Small intestine (tissue), 7 donors: ENCODE results near the gene CYP27C1. TPM values are rescaled to one million over a fixed set of nuclear protein-coding genes. Genes with fewer than 3 reads are reported as not detected.
A peak's percentile ranks its signal among the peaks of the same experiment; 100 is the strongest.
"Not testable (repeated sequence)": the region's sequence is repeated elsewhere in the genome, so short reads cannot be mapped to it uniquely, and the experiment has no call there.

Experiments used
- DNase-seq, 2 donors: peaks; one replicate each; pipeline versions ENCODE4 v3.0.0 to v3.0.0-alpha.2; 2013
- FAIRE-seq: peaks from 2 replicates; lab custom pipeline; 2012; peaks lifted over from hg19 to GRCh38; lab: Jason Lieb, UNC
- H3K27ac ChIP-seq, 3 donors: one replicate each; pipeline ENCODE4 v1.5.1; 2013; ENCODE audit warnings: low read length in 2 of 3, mild to moderate bottlenecking in 2 of 3, control low read depth in 1 of 3, inconsistent platforms in 1 of 3, low read depth in 1 of 3, moderate library complexity in 1 of 3
- H3K27me3 ChIP-seq, 3 donors: one replicate each; pipeline ENCODE4 v1.6.1; 2013; ENCODE audit warnings: low read length in 3 of 3, inconsistent platforms in 1 of 3; ENCODE audit not compliant: control insufficient read depth in 3 of 3, insufficient read depth in 3 of 3
- H3K36me3 ChIP-seq, 3 donors: one replicate each; pipeline ENCODE4 v1.6.1; 2013; ENCODE audit warnings: low read length in 3 of 3, inconsistent platforms in 1 of 3, low read depth in 1 of 3, mild to moderate bottlenecking in 1 of 3, moderate library complexity in 1 of 3; ENCODE audit not compliant: control insufficient read depth in 3 of 3, insufficient read depth in 2 of 3
- H3K4me1 ChIP-seq, 3 donors: one replicate each; pipeline ENCODE4 v1.6.1; 2013; ENCODE audit warnings: low read length in 2 of 3, inconsistent platforms in 1 of 3, low read depth in 1 of 3, mild to moderate bottlenecking in 1 of 3, moderate library complexity in 1 of 3; ENCODE audit not compliant: control insufficient read depth in 3 of 3, insufficient read depth in 2 of 3
- H3K4me3 ChIP-seq, 3 donors: one replicate each; pipeline ENCODE4 v1.5.1; 2013; ENCODE audit warnings: low read length in 3 of 3, control low read depth in 1 of 3, inconsistent platforms in 1 of 3, low read depth in 1 of 3, mild to moderate bottlenecking in 1 of 3, moderate library complexity in 1 of 3
- H3K9me3 ChIP-seq, 2 donors: one replicate each; pipeline ENCODE4 v1.6.1; 2013; ENCODE audit warnings: low read depth in 1 of 2, low read length in 1 of 2; ENCODE audit not compliant: control insufficient read depth in 2 of 2, insufficient read depth in 1 of 2
- WGBS, 3 donors: extraction: QIAGEN DNeasy Blood & Tissue Kit; methylation state at CpG; one replicate each; pipeline ENCODE4 v1.1.7; 2013; 5-methylcytosine and 5-hydroxymethylcytosine counted together
- polyA plus RNA-seq, 4 donors: library from polyadenylated mRNA; stranded (reverse) in 3 of 4; unstranded in 1 of 4; fragments of 200-250 nt in 3 of 4; fragments of 120-200 nt in 1 of 4; gene quantifications; one replicate each; pipeline versions ENCODE4 v1.2.1 to v1.2.3, GENCODE V29; 2013
- donor health status: healthy with polysubstance abuse.
- donor health status: control.
- donor health status: control.
- donor health status: Bipolar disorder and iron deficiency.
- donor health status: healthy.

CYP27C1 gene
- polyA plus RNA-seq, 4 donors = 0.24 to 1.2 TPM; not detected in 2

DNA sequence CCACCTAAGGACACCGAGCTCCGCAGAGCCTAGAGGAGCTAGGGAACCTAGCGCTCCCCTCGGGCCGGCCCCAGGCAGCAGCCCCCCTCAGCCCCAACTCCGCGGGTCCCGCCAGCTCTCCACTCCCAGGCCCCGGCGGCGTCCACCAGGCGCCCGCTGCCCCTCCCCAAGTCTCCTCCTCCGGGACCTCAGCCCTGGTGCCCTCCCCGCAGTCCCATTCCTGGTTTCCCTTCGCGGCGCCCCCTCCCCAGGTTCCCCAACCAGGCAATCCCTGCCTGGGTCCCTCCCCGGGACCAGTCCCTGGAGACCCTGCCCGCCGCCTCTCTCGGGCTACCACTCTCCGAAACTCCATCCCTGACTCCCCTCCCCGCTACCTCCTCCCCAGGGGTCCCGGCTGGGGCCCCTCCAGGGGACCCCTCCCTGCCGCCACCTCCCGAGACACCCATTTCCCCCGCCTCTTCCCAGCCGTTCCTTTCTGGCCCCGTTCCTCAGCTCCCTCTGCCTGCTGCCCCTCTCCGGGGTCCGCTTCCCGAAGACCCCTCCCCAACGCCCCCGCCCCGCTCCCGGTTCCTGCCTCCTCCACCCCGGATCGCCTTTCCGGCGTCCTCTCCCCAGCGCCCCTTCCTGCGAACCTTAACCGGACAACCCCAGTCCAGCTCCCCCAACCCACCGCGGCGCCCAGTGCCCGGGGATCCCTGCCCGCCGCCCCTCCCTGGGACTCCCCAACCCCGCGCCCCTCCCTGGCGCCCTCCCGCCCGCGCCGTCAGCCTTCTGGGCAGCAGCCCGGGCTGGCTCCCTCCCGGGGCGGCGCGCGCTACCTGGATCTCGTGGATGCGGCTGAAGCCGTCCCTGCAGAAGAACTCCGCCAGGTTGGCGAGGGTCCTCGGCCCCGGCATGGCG lies 678 bp downstream of the CYP27C1 start:
- FAIRE-seq (no peak), DNase-seq (peak in 1 of 2 donors; percentile 34)
- WGBS, 3 donors = 2 to 3% (median 2%) methylated on average over 41 to 71 of the region's 71 CpGs
- H3K36me3 ChIP-seq = no peaks in the 10 kb centered on the region
- H3K27ac ChIP-seq = peak overlapping the region in 1 of 3 donors; percentile 58
- H3K27me3 ChIP-seq = peaks cover 2 to 51% (median 25%) of the 10 kb centered on the region in 3 donors
- peaks cover 0 to 6% of the 10 kb centered on the region in 2 donors for H3K9me3 ChIP-seq
- H3K4me1 ChIP-seq = peaks cover 4 to 14% (median 10%) of the 10 kb centered on the region in 3 donors
- peak overlapping the region; percentile 36 to 59 (median 41) for H3K4me3 ChIP-seq

GRCh38 chr2:127218812-127219170 lies 1.3 kb downstream of the CYP27C1 start:
- H3K27me3 ChIP-seq = peaks cover 2 to 51% (median 25%) of the 10 kb centered on the region in 3 donors
- H3K36me3 ChIP-seq = no peaks in the 10 kb centered on the region
- DNase-seq (no peak), FAIRE-seq (no peak)
- H3K27ac ChIP-seq = peak overlapping the region in 1 of 3 donors; percentile 4
- 2 to 3% (median 2%) methylated on average over 33 to 35 of the region's 35 CpGs for WGBS, 3 donors
- peaks cover 0 to 6% of the 10 kb centered on the region in 2 donors for H3K9me3 ChIP-seq
- H3K4me1 ChIP-seq = peaks cover 4 to 14% (median 10%) of the 10 kb centered on the region in 3 donors
- H3K4me3 ChIP-seq = peak overlapping the region in 2 of 3 donors; percentile 41 to 59

DNA sequence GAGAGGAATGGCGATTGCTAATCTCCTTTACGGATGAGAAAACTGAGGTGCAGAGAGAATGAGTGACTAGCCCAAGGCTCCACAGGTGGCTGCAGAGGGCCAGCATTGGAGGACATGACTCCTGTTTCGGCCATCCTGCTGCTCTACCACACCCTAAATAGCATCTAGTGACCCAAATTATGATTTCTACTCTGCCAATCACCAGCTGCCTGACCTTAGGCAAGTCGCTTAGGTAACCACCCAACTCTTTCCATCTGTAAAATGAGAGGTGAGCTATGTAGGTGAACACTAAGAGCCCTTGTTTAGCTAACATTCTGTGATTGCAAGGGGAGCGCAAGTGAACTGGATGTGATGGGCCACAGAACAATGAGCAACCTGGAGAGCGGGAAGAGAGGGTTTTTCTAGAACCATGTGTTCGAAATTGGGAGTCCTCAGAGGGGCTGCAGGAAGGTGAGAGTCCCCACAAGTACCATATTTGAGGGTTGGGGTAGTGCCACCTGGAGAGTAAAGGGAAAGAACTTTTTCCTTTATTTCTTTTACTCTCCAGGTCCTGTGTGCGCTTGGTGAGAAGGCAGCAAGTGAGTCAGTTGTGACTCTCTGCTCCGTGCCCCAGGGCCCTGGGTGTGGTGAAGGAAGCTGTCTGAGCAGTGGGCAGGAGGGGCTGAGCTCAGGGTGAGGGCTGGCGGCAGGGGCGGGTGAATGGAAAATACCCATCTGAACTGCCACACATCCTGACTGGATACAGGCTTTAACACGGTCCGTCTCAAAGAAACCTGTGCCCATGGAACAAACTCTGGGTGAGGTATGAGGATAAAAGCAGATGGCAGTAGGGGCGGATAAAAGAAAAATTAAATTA lies 2.4 kb downstream of the CYP27C1 start:
- FAIRE-seq = no peak

DNA sequence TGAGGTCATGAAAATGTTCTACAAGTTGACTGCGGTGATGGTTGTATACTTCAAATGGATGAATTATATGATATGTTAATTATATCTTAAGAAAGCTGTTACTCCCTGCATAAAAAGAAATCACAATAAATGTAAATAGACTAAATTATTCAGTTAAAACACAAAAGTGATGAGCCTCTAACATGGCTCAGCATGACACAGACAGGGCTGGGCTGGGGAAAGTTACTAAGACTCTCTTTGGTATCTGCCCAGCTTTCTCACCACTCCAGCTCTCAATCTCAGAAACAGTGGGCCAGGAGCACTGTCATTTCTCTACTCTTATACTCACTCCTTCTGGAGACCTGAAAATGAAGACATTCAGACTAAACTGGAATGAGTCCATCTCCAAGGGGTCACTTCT lies 3.5 kb downstream of the CYP27C1 start:
- FAIRE-seq (no peak), DNase-seq (no peak)
- Histone ChIP-seq H3K36me3 (no peaks in the 10 kb centered on the region), H3K27me3 (peaks cover 2 to 45% (median 21%) of the 10 kb centered on the region in 3 donors), H3K27ac (no peak overlapping the region), H3K4me1 (peaks cover 4 to 14% (median 10%) of the 10 kb centered on the region in 3 donors), H3K4me3 (no peak overlapping the region), H3K9me3 (peaks cover 0 to 6% of the 10 kb centered on the region in 2 donors)
- WGBS, 3 donors = 93 to 95% (median 95%) methylated on average over 1 of the region's 1 CpG

More for the DNA sequence above, 2.4 kb downstream of the CYP27C1 start:
- peaks cover 2 to 49% (median 25%) of the 10 kb centered on the region in 3 donors for H3K27me3 ChIP-seq
- WGBS, 3 donors = 61 to 75% (median 65%) methylated on average over 14 of the region's 14 CpGs
- no peak overlapping the region for H3K27ac ChIP-seq
- peaks cover 0 to 6% of the 10 kb centered on the region in 2 donors for H3K9me3 ChIP-seq
- no peak for DNase-seq
- no peak overlapping the region for H3K4me3 ChIP-seq
- H3K36me3 ChIP-seq = no peaks in the 10 kb centered on the region
- H3K4me1 ChIP-seq = peaks cover 4 to 14% (median 10%) of the 10 kb centered on the region in 3 donors

DNA sequence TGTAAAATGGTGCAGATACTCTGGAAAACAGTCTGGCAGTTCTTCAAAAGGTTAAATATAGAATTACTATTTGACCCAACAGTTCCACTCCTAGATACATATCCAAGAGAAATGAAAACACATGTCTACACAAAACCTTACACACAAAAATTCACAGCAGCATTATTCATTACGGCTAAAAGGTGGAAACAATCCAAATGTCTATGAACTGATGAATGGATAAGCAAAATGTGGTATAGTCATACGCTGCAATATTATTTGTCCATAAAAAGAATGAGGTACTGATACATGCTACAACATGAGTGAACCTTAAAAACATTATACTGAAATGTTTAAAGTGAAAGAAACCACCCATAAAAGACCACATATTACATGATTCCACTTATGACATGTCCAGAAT lies 4.0 kb downstream of the CYP27C1 start:
- FAIRE-seq (no peak), DNase-seq (no peak)
- peaks cover 4 to 14% (median 10%) of the 10 kb centered on the region in 3 donors for H3K4me1 ChIP-seq
- H3K27ac ChIP-seq = no peak overlapping the region
- H3K27me3 ChIP-seq = peaks cover 2 to 42% (median 19%) of the 10 kb centered on the region in 3 donors
- no peak overlapping the region for H3K4me3 ChIP-seq
- no peaks in the 10 kb centered on the region for H3K36me3 ChIP-seq
- peaks cover 0 to 6% of the 10 kb centered on the region in 2 donors for H3K9me3 ChIP-seq
- 80 to 86% (median 84%) methylated on average over 2 of the region's 2 CpGs for WGBS, 3 donors

DNA sequence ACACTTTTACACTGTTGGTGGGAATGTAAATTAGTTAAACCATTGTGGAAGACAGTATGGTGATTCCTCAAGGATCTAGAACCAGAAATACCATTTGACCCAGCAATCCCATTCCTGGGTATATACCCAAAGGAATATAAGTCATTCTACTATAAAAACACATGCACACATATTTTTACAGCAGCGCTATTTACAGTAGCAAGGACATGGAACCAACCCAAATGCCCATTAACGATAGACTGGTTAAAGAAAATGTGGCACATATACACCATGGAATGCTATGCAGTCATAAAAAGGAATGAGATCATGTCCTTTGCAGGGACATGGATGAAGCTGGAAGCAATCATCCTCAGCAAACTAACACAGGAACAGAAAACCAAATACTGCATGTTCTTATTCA lies 5.9 kb downstream of the CYP27C1 start:
- not testable (repeated sequence) for H3K27ac ChIP-seq, H3K36me3 ChIP-seq, H3K4me3 ChIP-seq, H3K9me3 ChIP-seq, DNase-seq, FAIRE-seq, H3K4me1 ChIP-seq
- WGBS, 3 donors = 90 to 98% (median 94%) methylated on average over 2 of the region's 2 CpGs
- peaks cover 2 to 26% (median 12%) of the 10 kb centered on the region in 3 donors for H3K27me3 ChIP-seq

DNA sequence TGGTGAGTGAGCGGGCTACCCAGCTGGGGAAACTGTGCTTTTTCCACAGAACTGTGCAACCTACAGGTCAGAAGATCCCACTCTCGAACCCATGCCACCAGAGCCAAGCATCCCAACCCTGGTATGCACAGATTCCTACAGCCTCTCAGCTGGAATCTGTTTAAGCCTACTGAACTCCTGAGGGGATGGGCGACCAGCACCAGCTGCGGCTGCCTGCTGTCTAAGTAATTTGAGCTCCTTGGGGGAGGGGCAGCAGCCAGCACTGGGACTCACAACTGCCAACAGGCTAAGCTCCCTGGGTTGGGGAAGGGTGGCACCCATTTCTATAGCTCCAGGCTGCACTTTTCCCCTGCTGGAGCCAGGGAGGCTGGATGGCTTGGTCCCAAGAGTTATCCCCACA lies 11.8 kb downstream of the CYP27C1 start:
- H3K36me3 ChIP-seq = no peaks in the 10 kb centered on the region
- no peaks in the 10 kb centered on the region for H3K9me3 ChIP-seq
- H3K4me1 ChIP-seq = no peaks in the 10 kb centered on the region
- peaks cover 0 to 3% (median 0%) of the 10 kb centered on the region in 3 donors for H3K27me3 ChIP-seq
- no peak for FAIRE-seq
- DNase-seq = no peak
- no peak overlapping the region for H3K27ac ChIP-seq
- no peak overlapping the region for H3K4me3 ChIP-seq
- 63 to 82% (median 78%) methylated on average over 4 of the region's 4 CpGs for WGBS, 3 donors
